Measurements from ENCODE around the gene CARD14. TPM values are rescaled to one million over a fixed set of nuclear protein-coding genes. Genes with fewer than 3 reads are reported as not detected.

Gene CARD14
- total and polyA plus RNA-seq, 2 of the 13 experiments (the other 11 are each of a cell fraction or from before 2014, with no cell fraction given) = 0.11 TPM; not detected in 1

DNA sequence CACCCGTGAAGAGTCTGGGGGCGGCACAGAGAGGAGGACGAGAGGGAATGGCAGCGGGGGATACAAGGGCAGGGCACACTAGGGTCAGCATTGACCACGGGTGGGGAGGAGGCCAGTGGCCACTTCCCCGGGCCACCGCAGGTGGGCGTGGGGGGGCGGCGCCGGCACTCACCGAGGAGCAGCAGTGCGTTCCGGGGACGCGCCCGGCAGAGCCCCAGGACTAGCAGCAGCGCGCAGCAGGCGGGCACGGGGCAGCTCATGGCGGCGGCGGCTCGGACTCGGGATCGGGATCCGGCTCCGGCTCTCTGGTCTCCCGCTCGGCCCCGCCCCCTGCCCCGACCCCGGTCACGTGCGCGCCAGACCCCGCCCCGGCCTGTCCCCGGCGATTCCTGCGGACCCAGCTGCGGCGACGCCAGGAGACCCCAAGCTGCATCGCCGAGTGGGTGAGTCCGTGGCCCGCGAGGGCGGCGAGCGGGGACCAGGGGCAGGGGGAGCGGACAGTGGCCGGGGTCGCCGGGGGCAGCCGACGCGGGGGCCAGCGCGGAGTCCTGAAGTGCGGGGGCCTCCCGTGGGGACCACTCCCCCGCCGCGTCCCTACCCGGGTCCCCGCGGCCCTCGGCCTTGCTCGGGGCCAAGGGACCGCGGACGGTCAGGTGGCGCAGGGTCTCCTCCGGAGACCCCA is 50.4 kb downstream of the CARD14 start, which contains the start of the genes SGSH and SLC26A11 (continued):
- TF ChIP-seq, protein P1, sequence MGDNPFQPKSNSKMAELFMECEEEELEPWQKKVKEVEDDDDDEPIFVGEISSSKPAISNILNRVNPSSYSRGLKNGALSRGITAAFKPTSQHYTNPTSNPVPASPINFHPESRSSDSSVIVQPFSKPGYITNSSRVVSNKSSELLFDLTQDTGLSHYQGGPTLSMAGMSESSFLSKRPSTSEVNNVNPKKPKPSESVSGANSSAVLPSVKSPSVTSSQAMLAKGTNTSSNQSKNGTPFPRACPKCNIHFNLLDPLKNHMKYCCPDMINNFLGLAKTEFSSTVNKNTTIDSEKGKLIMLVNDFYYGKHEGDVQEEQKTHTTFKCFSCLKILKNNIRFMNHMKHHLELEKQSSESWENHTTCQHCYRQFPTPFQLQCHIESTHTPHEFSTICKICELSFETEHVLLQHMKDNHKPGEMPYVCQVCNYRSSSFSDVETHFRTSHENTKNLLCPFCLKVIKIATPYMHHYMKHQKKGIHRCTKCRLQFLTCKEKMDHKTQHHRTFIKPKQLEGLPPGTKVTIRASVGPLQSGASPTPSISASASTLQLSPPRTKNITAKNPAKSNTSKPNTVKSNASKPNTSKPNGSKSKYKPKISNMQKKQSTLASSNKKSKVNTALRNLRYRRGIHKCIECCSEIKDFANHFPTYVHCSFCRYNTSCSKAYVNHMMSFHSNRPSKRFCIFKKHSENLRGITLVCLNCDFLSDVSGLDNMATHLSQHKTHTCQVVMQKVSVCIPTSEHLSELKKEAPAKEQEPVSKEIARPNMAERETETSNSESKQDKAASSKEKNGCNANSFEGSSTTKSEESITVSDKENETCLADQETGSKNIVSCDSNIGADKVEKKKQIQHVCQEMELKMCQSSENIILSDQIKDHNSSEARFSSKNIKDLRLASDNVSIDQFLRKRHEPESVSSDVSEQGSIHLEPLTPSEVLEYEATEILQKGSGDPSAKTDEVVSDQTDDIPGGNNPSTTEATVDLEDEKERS (CRISPR knock-in tag; IDR thresholded peaks at IDR 0.05) = peak; percentile 48; the same call in 1 of the 2 replicates
- TF ChIP-seq, protein P2, sequence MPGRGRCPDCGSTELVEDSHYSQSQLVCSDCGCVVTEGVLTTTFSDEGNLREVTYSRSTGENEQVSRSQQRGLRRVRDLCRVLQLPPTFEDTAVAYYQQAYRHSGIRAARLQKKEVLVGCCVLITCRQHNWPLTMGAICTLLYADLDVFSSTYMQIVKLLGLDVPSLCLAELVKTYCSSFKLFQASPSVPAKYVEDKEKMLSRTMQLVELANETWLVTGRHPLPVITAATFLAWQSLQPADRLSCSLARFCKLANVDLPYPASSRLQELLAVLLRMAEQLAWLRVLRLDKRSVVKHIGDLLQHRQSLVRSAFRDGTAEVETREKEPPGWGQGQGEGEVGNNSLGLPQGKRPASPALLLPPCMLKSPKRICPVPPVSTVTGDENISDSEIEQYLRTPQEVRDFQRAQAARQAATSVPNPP (CRISPR knock-in tag; IDR thresholded peaks at IDR 0.05) = no peak
- no peak for TF ChIP-seq TAF15 (IDR thresholded peaks at IDR 0.05; ENCODE audit: low read depth, low read length, poor library complexity, severe bottlenecking)
- TF ChIP-seq ZNF703 (CRISPR knock-in tag; IDR thresholded peaks at IDR 0.05; ENCODE audit: borderline replicate concordance) = no peak
- TF ChIP-seq ARNT2 (CRISPR knock-in tag; IDR thresholded peaks at IDR 0.05; ENCODE audit: low read depth) = peak; percentile 72; the same call in 1 of the 2 replicates
- TF ChIP-seq ZNF589 (CRISPR knock-in tag; conservative IDR thresholded peaks at IDR 0.05) = no peak
- TF ChIP-seq, protein P3, sequence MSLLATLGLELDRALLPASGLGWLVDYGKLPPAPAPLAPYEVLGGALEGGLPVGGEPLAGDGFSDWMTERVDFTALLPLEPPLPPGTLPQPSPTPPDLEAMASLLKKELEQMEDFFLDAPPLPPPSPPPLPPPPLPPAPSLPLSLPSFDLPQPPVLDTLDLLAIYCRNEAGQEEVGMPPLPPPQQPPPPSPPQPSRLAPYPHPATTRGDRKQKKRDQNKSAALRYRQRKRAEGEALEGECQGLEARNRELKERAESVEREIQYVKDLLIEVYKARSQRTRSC (CRISPR knock-in tag; IDR thresholded peaks at IDR 0.05; ENCODE audit: low read depth) = no peak
- TF ChIP-seq WIZ (CRISPR knock-in tag; IDR thresholded peaks at IDR 0.05) = no peak
- TF ChIP-seq PHB2 (IDR thresholded peaks at IDR 0.05; ENCODE audit: partially characterized antibody) = no peak
- no peak; the same call in 1 of the 2 replicates for TF ChIP-seq ZBTB7B (CRISPR knock-in tag; IDR thresholded peaks at IDR 0.05)
- no peak for TF ChIP-seq ZNF879 (CRISPR knock-in tag; IDR thresholded peaks at IDR 0.05)
- TF ChIP-seq, protein P4, sequence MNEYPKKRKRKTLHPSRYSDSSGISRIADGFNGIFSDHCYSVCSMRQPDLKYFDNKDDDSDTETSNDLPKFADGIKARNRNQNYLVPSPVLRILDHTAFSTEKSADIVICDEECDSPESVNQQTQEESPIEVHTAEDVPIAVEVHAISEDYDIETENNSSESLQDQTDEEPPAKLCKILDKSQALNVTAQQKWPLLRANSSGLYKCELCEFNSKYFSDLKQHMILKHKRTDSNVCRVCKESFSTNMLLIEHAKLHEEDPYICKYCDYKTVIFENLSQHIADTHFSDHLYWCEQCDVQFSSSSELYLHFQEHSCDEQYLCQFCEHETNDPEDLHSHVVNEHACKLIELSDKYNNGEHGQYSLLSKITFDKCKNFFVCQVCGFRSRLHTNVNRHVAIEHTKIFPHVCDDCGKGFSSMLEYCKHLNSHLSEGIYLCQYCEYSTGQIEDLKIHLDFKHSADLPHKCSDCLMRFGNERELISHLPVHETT (CRISPR knock-in tag; conservative IDR thresholded peaks at IDR 0.05) = no peak
- TF ChIP-seq ZNF510 (CRISPR knock-in tag; IDR thresholded peaks at IDR 0.05; ENCODE audit: low read depth) = peak; percentile 67; the same call in 1 of the 2 replicates
- peak; percentile 71; the same call in 1 of the 2 replicates for TF ChIP-seq ZNF121 (CRISPR knock-in tag; IDR thresholded peaks at IDR 0.05)
- no peak for TF ChIP-seq IRF2 (CRISPR knock-in tag; IDR thresholded peaks at IDR 0.05)
- TF ChIP-seq TBX3 (IDR thresholded peaks at IDR 0.05; ENCODE audit: borderline replicate concordance) = no peak
- TF ChIP-seq SRSF1 (optimal IDR thresholded peaks at IDR 0.05; ENCODE audit: low read depth, low read length) = peak; percentile 68
- no peak for TF ChIP-seq ZIK1 (CRISPR knock-in tag; IDR thresholded peaks at IDR 0.05; ENCODE audit: borderline replicate concordance, low read depth)
- TF ChIP-seq ZNF773 (CRISPR knock-in tag; IDR thresholded peaks at IDR 0.05; ENCODE audit: borderline replicate concordance) = 0 out of 2 replicates have a peak, but pooled peaks have one; percentile 74
- TF ChIP-seq NONO (IDR thresholded peaks at IDR 0.05) = no peak
- peak; percentile 60; the same call in 1 of the 2 replicates for TF ChIP-seq NONO (CRISPR knock-in tag; conservative IDR thresholded peaks at IDR 0.05)
- TF ChIP-seq, protein P5, sequence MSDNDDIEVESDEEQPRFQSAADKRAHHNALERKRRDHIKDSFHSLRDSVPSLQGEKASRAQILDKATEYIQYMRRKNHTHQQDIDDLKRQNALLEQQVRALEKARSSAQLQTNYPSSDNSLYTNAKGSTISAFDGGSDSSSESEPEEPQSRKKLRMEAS (IDR thresholded peaks at IDR 0.05) = peak; percentile 59
